ENCODE data around the gene ABCC3.

The ABCC3 gene

DNA sequence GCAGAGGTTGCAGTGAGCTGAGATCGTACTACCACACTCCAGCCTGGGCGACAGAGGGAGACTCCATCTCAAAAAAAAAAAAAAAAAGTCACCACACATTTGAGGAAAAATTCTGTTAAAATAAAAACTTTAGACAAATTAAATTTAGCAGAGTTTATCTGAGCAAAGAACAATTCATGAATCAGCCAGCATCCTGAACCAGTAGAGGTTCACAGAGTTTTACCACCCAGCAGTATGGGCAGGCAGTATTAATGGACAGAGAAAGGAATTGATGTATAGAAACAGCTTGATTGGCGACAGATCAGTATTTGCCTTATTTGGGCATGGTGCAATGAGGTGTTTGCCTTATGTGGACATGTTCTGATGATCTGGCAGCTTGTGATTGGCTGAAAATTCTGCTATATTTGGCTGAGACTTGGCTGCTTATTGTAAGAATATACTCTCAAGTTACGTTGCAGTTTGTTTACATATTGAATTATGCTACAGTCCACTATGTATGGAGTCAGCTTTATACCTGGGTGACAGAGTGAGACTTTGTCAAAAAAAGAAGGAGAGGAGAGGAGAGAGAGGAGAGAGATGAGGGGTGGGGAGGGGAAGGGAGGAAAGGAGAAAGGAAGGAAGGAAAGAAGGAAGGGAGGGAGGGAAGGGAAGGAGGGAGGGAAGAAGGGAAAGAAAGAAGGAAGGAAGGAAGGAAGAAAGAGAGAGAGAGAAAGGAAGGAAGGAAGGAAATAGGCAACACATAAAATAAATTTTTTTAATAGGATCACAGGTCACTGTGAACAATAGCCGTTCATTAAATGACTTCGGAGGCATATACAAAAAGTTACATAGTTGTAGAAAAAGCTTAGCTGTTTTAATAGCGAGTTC is 14.6 kb downstream of the ABCC3 start:
- DNase-seq = no peak

DNA sequence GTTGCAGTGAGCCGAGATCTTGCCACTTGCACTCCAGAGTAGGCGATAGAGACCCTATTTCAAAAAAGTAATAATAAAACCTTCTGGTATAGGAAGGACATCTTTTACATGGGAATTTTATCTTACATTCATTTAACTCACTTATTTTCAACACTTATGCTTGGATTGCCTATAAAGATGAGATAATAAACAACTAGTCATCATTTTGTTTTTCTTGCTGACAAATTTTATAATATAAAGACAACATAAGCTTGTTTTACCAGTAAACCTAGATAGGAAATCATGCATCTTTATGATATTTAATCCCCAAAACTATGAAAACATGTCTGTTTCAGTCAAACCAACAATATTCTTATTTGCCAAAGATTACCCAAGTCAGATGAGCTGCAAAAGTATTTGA is 17.0 kb downstream of the ABCC3 start:
- DNase-seq = no peak

DNA sequence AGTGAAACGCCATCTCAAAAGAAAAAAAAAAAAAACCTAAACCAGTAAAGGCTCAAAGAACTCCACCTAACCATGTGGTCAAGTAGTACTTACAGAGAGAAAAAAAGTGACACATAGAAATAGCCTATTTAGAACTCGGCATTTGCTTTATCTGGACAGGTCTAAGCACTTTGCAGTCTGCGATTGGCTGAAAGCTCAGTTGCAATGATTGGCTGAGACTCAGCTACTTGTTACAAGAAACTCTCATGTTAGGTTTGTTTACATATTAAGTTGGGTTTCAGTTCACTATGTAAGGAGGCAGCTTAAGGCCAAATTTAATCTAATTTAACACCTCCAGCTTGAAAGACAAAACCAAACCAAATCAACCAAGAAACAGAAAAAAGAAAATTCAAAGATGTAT is 19.1 kb downstream of the ABCC3 start:
- no peak for DNase-seq

DNA sequence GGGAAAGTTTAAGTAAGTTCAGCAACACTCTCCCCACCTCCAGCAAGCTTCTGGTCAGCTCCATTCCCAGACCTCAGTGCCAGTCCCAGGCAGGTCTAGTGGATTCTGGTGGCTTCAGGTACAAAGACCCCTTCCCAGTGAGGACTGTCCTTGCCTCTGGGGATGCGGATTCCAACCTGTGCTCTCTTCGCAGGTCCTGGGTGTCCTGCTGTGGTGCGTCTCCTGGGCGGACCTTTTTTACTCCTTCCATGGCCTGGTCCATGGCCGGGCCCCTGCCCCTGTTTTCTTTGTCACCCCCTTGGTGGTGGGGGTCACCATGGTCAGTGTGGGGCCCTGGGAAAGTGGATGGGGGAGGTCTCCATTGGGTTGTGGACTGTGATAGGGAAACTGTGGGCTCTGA is 21.8 kb downstream of the ABCC3 start:
- no peak for DNase-seq

DNA sequence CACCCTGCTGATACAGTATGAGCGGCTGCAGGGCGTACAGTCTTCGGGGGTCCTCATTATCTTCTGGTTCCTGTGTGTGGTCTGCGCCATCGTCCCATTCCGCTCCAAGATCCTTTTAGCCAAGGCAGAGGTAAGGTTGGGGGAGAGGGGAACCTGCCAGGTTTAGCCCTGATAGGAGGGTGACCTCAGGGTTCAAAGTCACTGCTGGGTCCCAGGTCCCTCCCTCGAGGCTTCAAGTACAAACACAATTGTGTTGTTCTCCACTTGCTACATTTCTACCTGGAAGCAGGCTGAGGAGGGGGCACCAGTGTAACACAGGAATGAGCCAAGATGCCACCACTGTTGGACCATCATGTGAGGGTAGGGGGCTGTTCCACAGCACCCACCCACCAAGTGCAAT is 22.4 kb downstream of the ABCC3 start:
- DNase-seq = no peak

DNA sequence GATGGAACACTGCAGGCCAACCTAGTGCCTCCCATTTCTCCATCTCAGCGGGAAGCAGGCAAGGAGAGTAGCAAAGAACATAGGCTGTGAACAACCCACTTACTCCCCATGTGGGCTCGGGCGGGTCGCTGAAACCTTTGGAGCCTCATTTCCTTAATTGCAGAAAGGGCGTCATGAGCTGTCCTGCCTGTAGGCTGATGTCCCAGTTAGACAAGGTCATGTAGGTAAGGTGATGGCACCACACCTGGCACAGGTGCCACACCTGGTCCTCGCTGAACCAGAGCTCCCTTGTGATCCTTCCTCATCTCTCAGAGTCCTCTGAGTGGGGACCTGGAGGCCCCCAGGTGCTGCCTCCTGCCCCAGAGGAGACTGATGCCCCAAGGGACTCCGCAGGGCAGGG is 22.9 kb downstream of the ABCC3 start:
- no peak for DNase-seq

DNA sequence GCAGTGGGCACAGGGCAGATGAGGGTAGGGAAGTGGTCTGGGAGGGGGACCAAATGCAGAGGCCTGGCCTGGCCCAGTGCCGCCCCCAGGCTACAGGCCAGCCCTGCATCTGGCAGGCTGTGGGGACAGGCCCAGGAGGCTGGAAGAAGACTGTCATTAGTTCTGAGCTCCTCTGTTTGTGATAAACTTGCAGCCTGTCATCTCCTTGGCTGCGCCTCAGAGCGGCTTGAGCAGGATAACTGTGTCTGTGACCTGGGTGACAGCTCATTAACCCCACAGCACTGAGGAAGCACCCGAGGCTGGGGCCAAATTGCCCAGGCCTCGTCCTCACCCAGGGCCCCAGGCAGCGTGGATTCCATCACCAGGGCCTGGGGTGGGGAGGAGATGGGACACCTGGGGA is 23.9 kb downstream of the ABCC3 start:
- no peak for DNase-seq

DNA sequence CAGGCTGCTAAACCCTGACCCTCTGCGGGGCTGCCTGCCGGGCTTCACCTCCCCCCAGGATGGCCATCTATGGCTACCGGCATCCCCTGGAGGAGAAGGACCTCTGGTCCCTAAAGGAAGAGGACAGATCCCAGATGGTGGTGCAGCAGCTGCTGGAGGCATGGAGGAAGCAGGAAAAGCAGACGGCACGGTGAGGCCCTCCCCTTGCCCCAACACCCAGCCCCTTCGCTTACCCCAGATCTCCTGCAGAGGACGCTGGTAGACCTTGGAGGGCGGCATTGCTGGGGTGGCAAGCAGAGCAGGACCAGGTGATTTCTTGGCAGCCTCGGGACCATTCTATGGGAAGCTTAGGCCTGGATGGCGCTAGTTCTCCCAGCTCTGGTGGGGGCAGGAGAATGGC is 24.5 kb downstream of the ABCC3 start:
- DNase-seq = no peak

DNA sequence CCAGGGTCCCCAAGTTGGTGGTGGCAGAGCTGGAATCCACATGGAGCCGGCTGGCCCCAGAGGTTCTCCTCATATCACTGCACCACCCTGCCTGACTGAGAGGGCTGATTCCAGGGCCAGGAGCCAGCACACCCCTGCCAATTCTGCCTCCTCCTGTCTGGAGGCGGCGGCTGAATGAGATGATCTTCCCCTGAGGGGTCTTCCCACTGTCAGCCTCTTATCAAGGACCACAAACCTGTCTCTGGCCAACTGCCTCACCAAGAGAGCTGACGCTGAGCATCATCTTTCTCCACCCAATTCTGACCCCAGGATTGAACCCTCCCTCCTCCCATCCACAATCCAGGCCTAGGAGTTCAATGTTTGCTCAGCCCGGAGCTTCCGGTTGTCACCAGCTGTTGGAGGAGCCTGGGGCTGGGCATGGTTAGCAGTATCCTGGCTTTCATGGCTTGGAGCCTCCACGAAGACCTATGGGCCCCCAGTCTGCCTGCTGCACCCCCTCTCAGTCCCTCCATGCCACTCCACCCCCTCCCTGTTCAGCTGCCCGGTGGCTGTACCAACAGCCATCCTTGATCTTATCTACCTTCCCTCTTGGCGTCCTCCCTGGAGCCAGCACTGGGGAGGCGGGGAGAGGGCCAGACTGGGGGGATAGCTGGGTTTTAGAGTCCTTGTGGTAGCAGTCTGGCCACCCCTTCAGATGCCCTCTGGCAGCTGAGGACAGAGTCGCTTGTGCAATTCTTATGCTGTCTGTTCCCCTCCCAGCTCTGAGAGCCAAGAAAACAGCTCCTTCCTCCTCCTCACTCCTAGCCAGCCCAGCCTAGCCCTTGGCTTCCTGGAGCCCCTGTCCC is 25.6 kb downstream of the ABCC3 start:
- DNase-seq = no peak

DNA sequence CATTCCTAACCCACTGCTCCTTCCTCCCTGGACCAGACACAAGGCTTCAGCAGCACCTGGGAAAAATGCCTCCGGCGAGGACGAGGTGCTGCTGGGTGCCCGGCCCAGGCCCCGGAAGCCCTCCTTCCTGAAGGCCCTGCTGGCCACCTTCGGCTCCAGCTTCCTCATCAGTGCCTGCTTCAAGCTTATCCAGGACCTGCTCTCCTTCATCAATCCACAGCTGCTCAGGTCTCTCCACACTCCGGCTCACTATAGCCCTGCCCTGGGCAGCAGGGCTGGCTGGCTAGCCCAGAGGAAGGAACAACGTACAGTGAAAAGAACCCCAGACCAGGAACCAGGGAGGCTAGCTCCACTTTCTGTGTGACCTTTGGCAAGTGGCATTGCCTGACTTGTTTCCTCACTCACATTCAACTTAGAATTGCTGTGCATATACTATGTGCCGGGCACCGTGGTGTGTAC is 26.2 kb downstream of the ABCC3 start:
- no peak for DNase-seq

DNA sequence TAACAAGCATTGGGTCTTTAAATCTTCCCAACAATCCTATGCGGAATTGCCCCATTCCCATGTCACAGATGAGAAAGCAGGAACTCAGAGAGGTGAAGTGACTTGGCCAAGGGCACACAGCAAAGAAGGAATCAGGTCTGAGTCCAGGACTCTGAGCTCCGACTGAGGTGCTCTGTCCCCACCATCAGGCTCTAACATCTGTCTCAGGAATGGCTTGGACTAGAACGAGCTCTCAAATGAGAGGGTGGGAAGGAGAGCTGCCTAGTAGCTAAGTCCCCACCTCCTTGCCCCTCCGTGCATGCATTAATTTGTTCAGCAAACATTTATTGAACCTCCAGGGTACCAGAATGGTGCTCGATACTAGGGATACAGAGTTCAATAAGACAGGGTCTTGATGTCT is 26.7 kb downstream of the ABCC3 start:
- DNase-seq = no peak

DNA sequence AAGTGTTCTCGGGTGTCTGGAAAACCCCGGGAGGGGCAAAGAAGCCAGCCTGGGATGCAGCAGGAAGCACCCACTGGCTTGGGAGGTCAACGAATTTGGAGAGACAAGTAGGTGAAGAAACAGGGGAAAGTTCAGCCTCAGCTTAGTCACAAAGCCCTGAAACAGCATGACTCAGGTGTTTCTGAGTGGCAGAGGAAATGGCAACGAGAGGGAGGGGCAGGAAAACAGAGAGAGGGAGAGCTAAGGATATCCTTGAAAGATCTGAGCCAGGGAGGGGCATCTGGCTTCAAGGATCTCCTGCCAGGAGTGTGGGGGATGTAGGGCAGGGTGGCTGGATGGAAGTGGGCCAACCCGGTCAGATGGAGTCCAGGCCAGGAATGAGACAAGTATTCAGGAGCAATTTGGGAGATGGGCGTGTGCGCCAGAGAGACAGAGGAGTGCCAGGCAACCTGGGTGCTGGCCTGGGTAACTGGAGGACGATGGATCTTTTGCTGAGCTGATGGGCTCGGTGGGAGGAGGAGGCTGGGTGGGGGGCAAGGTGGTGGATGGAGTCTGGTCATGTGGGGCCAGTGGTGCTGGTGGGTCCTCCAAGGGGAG is 27.2 kb downstream of the ABCC3 start:
- peak; percentile 54 for DNase-seq

DNA sequence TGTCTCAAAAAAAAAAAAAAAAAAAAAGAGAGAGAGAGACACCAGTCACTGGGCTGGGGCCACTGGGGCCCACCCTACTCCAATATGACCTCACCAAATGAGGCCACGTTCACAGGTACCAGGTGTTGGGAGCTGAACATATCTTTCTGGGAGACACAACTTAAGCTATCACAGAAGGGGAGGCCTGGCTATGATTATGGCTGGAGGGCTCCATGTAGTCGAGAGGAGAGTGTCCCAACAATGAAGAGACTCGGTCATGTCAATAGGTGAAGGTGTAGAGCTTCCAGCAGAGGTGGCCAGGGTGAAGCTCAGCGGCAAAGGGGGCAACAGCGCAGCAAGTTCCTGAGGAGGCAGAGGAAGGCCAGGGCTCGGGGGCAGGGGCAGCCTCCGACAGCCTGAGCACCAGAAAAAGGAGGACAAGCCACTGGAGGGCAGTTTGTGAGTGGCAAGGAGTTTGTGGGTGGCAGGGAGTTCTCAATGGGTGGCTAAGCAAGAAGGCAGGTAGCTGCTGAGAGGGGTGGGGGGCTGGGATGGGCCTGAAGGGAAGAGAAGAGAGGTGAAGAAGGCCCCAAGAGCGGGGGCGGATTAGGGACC is 28.0 kb downstream of the ABCC3 start:
- no peak for DNase-seq

DNA sequence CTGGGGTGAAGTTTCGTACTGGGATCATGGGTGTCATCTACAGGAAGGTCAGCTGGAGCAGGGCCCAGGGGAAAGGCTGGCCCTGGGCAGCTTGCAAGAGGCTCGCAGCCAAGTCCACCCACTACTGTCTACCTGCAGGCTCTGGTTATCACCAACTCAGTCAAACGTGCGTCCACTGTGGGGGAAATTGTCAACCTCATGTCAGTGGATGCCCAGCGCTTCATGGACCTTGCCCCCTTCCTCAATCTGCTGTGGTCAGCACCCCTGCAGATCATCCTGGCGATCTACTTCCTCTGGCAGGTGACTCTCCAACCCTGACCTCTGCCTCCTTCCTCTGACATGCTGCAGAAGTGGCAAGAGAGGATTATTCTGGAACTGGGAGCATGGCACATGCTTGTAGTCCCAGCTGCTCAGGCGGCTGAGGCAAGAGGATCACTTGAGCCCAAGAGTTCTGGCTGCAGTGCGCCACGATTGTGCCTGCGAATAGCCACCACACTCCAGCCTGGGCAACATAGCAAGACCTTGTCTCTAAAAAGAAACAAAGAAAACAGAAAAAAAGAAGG is 29.2 kb downstream of the ABCC3 start:
- no peak for DNase-seq

DNA sequence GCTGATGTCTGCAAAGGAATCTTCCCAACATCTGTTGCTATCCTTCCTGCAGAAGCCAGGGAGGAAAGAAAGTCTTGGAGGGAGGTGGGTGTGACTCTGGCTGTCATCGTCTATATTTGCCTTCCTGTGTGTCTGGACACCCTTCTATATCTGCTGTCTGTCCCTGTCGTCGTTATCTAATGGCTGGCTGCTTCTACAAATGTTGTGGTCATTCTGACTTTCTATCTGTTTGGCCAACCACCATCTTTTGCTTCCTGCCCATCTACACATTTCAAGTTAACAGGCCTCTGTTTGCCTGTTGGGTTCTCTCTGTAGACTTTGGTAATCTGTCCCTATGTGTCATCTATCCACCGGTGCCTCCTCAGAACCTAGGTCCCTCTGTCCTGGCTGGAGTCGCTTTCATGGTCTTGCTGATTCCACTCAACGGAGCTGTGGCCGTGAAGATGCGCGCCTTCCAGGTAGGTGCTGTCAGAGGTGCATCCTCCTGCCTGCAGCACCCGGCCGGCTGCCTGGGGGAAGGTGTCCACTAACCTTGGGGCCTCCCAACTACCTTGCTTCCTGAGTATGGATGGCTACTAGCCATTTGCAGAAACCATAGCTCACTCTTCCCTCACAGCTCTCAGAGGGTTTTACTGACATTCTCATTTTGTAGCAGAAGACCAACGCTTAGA is 30.2 kb downstream of the ABCC3 start:
- DNase-seq = no peak

DNA sequence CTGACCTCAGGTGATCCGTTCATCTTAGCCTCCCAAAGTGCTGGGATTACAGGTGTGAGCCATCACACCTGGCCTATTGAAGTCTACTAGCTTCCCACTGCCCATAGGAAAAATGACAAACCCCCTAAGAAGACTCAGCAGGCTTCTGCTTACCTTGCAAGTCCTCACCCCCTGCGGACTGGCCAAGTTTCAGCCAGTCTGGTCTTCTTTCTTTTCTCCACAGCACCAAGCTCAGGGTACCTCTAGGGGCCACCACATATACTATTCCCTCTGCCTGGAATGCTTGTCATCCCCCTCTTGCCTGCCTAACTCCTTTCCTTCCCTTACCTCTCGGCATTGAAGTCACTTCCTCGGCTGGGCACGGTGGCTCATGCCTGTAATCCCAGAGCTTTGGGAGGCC is 31.2 kb downstream of the ABCC3 start:
- DNase-seq = no peak

DNA sequence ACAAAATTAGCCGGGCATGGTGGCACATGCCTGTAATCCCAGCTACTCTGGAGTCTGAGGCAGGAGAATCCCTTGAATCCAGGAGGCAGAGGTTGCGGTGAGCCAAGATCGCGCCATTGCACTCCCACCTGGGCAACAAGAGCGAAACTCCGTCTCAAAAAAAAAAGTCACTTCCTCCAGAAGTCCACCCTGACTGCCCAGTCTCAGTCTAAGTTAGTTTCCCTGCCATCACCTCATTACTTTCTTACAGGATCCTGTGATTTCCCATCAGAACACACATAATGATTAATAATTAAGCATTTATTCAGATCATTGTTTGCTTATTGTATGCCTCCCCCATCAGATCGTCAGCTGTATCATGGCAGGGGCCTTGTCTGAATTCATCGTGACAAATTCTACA is 31.6 kb downstream of the ABCC3 start:
- no peak for DNase-seq

DNA sequence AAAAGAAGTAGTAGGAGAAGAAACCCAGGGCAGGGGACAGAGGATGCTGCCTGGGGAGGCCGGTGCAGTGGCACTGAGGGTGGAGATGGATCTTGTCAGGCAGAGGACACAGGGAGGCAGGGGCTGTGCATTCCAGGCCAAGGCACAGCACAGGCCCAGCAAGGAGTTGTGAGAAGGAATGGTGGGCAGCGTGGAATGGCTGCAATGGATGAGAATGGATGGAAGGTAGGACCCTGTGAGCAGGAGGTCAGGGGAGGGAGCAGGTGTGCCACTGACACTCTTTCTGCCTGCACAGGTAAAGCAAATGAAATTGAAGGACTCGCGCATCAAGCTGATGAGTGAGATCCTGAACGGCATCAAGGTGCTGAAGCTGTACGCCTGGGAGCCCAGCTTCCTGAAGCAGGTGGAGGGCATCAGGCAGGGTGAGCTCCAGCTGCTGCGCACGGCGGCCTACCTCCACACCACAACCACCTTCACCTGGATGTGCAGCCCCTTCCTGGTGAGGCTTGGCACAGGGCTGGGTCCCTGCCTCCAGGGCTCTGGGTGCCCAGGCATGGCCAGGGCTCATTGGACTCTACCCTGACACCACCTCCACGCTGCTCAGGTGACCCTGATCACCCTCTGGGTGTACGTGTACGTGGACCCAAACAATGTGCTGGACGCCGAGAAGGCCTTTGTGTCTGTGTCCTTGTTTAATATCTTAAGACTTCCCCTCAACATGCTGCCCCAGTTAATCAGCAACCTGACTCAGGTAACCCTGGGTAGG is 32.8 kb downstream of the ABCC3 start:
- DNase-seq = no peak

DNA sequence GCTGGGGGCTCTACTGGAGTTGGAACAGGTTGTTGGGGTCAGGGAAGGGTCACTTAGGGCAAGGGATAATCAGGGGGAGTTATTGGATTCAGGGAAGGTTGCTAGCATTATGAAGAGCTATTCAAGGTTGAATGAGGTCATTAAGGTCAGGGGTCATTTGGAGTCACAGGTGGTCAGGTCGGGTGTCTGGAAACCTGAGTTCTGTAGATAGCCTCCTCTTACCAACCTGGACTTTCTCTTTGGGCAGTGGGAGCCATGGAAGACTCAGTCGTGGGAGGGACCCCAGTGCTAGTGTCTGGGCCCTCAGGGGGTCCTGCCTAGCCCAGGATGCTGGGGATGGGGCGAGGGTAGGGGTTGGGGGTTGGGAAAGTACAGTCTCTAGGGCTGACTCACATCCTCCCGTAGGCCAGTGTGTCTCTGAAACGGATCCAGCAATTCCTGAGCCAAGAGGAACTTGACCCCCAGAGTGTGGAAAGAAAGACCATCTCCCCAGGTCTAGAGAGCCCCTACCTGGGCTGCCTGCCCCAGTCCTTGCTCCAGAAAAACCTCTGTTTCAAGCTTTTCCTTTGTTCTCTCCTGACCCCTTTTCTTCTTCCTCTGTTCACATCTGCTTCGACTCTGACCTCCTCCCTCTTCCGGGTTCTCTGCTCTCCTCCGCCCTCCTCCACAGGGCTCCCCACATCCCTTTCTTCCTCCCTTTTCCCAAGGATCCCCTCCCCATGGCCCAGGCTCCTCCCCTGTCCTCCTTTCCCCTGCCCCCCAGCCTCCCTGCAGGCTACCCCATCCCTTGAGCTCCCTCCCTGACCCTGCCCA is 33.5 kb downstream of the ABCC3 start:
- DNase-seq = no peak

DNA sequence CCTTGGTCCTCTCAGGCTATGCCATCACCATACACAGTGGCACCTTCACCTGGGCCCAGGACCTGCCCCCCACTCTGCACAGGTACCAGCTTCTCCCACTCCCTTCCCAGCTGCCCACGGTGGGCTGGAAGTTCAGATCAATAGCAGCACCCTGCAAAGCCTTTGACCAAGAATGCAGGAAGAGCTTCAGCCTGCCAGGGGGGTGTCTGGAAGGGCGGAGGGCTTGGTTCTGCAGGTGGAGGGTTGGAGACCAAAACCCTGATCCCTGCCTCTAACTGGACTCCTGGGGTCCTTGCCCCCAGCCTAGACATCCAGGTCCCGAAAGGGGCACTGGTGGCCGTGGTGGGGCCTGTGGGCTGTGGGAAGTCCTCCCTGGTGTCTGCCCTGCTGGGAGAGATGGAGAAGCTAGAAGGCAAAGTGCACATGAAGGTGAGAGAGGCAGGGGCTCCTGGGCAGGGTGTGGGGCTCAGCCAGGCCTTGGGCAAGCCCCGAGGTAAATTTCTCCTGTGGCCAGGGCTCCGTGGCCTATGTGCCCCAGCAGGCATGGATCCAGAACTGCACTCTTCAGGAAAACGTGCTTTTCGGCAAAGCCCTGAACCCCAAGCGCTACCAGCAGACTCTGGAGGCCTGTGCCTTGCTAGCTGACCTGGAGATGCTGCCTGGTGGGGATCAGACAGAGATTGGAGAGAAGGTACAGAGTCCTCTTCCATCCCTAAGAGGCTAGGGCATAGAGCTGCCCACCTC is 34.3 kb downstream of the ABCC3 start:
- DNase-seq = no peak
